GM23248 (cell line): ENCODE measurements around the gene ATL3. TPM values are rescaled to one million over a fixed set of nuclear protein-coding genes. Genes with fewer than 3 reads are reported as not detected.
A peak's percentile ranks its signal among the peaks of the same experiment; 100 is the strongest.

Experiments used
- DNase-seq: peaks from one replicate; pipeline ENCODE4 v3.0.0-alpha.2; 2015
- H2AFZ ChIP-seq: fragments of 200-600 bp; sonication (generic); 2 replicates; pipeline ENCODE4 v1.6.1; 2016; ENCODE audit warnings: antibody characterized with exemption
- H3F3A ChIP-seq: fragments of 200-600 bp; sonication (generic); 2 replicates; pipeline ENCODE4 v1.6.1; 2016; ENCODE audit warnings: mild to moderate bottlenecking, antibody characterized with exemption, mixed run types; ENCODE audit not compliant: insufficient read depth
- H3K27ac ChIP-seq: fragments of 200-600 bp; sonication (generic); 2 replicates; pipeline ENCODE4 v1.5.1; 2016; ENCODE audit warnings: mild to moderate bottlenecking
- H3K27me3 ChIP-seq: fragments of 200-600 bp; sonication (generic); replicated peaks from 2 replicates; pipeline ENCODE4 v1.6.1; 2016; ENCODE audit warnings: mild to moderate bottlenecking; ENCODE audit not compliant: insufficient read depth
- H3K36me3 ChIP-seq: fragments of 200-600 bp; sonication (generic); 2 replicates; pipeline ENCODE4 v1.6.1; 2016; ENCODE audit warnings: low read depth, mild to moderate bottlenecking
- H3K4me1 ChIP-seq: fragments of 200-600 bp; sonication (generic); 2 replicates; pipeline ENCODE4 v1.6.1; 2016; ENCODE audit warnings: mild to moderate bottlenecking; ENCODE audit not compliant: insufficient read depth
- H3K4me2 ChIP-seq: fragments of 200-600 bp; sonication (generic); one replicate; pipeline ENCODE4 v1.6.1; 2016; ENCODE audit warnings: mild to moderate bottlenecking; ENCODE audit not compliant: unreplicated experiment
- H3K4me3 ChIP-seq: fragments of 200-600 bp; sonication (generic); 2 replicates; pipeline ENCODE4 v1.5.1; 2016; ENCODE audit warnings: mild to moderate bottlenecking
- H3K79me2 ChIP-seq: fragments of 200-600 bp; sonication (generic); 2 replicates; pipeline ENCODE4 v1.6.1; 2016; ENCODE audit warnings: mild to moderate bottlenecking; ENCODE audit not compliant: insufficient read depth
- H3K9ac ChIP-seq: fragments of 200-600 bp; sonication (generic); 2 replicates; pipeline ENCODE4 v1.6.1; 2016; ENCODE audit warnings: mild to moderate bottlenecking
- H3K9me2 ChIP-seq: fragments of 200-600 bp; sonication (generic); 2 replicates; pipeline ENCODE4 v1.6.1; 2016; ENCODE audit warnings: mixed run types, mild to moderate bottlenecking, moderate library complexity; ENCODE audit not compliant: insufficient read depth
- H3K9me3 ChIP-seq: fragments of 200-600 bp; sonication (generic); one replicate; pipeline ENCODE4 v1.6.1; 2017; ENCODE audit warnings: low read depth
- H4K20me1 ChIP-seq: fragments of 200-600 bp; sonication (generic); 2 replicates; pipeline ENCODE4 v1.6.0; 2016; ENCODE audit not compliant: insufficient read depth
- EZH2 ChIP-seq: fragments of 200-600 bp; sonication (generic); IDR thresholded peaks from 2 replicates; pipeline ENCODE4 v1.6.1; 2018; ENCODE audit warnings: antibody characterized with exemption, mild to moderate bottlenecking; ENCODE audit not compliant: insufficient read depth, poor library complexity, severe bottlenecking
- EZH2phosphoT487 ChIP-seq: fragments of 200-600 bp; sonication (generic); IDR thresholded peaks from 2 replicates; pipeline ENCODE4 v1.6.1; 2018; ENCODE audit warnings: antibody characterized with exemption, moderate library complexity, mild to moderate bottlenecking, low read depth; ENCODE audit not compliant: insufficient read depth
- WGBS, 2 experiments: methylation state at CpG; one replicate each; pipeline ENCODE4 v1.1.6; 2015 to 2017; ENCODE audit warnings: low lambda C conversion rate in 2 of 2, low coverage in 1 of 2; ENCODE audit errors: missing lambda C conversion rate in 2 of 2; 5-methylcytosine and 5-hydroxymethylcytosine counted together
- in situ Hi-C: fragments of 300-500 bp; cut with MboI; formaldehyde crosslinking; loops from 2 replicates; pipeline ENCODE4 v1.15.0; 2020
- polyA plus RNA-seq: library from polyadenylated mRNA; unstranded; fragments of >200 nt; fragmentation: Nextera tagmentation; extraction: Ambion mirVana; gene quantifications from 2 replicates; pipeline ENCODE4 v1.2.1, GENCODE V29; 2016
- total RNA-seq: library from RNA; depleted of rRNA; stranded (reverse); fragments of >200 nt; shearing (Covaris generic); gene quantifications from 2 replicates; pipeline ENCODE4 v1.2.3, GENCODE V29; 2014

Gene ATL3
- total and polyA plus RNA-seq, 2 experiments from 2014 or later, result 79.9 to 210 TPM

- H3K4me3 ChIP-seq, result peak overlapping the region; percentile 83
- no peaks in the 10 kb centered on the region for H4K20me1 ChIP-seq
- no peaks in the 10 kb centered on the region for H3K9me3 ChIP-seq
- peak overlapping the region; percentile 43; the same call in 1 of the 2 replicates for H3K9ac ChIP-seq
- peaks cover 21% of the 10 kb centered on the region for H3F3A ChIP-seq
- DNase-seq, result peak; percentile 30
- H3K36me3 ChIP-seq, result no peaks in the 10 kb centered on the region
- H3K27ac ChIP-seq, result peak overlapping the region; percentile 28
- H3K9me2 ChIP-seq, result no peaks in the 10 kb centered on the region
- 13 to 17% methylated on average over 17 to 18 of the region's 18 CpGs for WGBS, 2 experiments
- peaks cover 44% of the 10 kb centered on the region for H3K79me2 ChIP-seq
- H3K27me3 ChIP-seq, result no peaks in the 10 kb centered on the region
- H2AFZ ChIP-seq, result peak overlapping the region; percentile 94
- H3K4me2 ChIP-seq, result peak overlapping the region; percentile 82
- in situ Hi-C loops, result no loop called here
- TF ChIP-seq EZH2 (no peak), EZH2phosphoT487 (no peak)
- H3K4me1 ChIP-seq, result peaks cover 22% of the 10 kb centered on the region; the same call in 1 of the 2 replicates
Measured at GRCh38 chr11:63680834-63681320, 9.7 kb upstream of the ATL3 start.

- peaks cover 35% of the 10 kb centered on the region for H3K4me1 ChIP-seq
- H2AFZ ChIP-seq, result 0 out of 2 replicates have a peak overlapping the region, but pooled peaks have one; percentile 2
- no peaks in the 10 kb centered on the region for H3K27me3 ChIP-seq
- H3K4me2 ChIP-seq, result peak overlapping the region; percentile 38
- no peaks in the 10 kb centered on the region for H3K9me2 ChIP-seq
- 1 to 4% methylated on average over 4 of the region's 4 CpGs for WGBS, 2 experiments
- H3K9ac ChIP-seq, result no peak overlapping the region; the same call in 1 of the 2 replicates
- TF ChIP-seq EZH2phosphoT487 (no peak), EZH2 (no peak)
- no peak overlapping the region for H3K4me3 ChIP-seq
- H3K9me3 ChIP-seq, result no peaks in the 10 kb centered on the region
- in situ Hi-C loops, result no loop called here
- H3K36me3 ChIP-seq, result no peaks in the 10 kb centered on the region
- H4K20me1 ChIP-seq, result no peaks in the 10 kb centered on the region
- H3K79me2 ChIP-seq, result peaks cover 21% of the 10 kb centered on the region
- peak overlapping the region; percentile 63 for H3K27ac ChIP-seq
- peak; percentile 72 for DNase-seq
- peaks cover 43% of the 10 kb centered on the region for H3F3A ChIP-seq
Measured at GRCh38 chr11:63673579-63673978, 2.4 kb upstream of the ATL3 start.

- Histone ChIP-seq H3K79me2 (peaks cover 21% of the 10 kb centered on the region), H3K9me3 (no peaks in the 10 kb centered on the region), H3F3A (peaks cover 49% of the 10 kb centered on the region), H3K27me3 (no peaks in the 10 kb centered on the region), H3K4me3 (no peak overlapping the region), H3K27ac (peak overlapping the region; percentile 63), H4K20me1 (no peaks in the 10 kb centered on the region), H3K36me3 (no peaks in the 10 kb centered on the region), H3K4me1 (peaks cover 41% of the 10 kb centered on the region), H3K9ac (no peak overlapping the region; the same call in 1 of the 2 replicates), H3K9me2 (no peaks in the 10 kb centered on the region), H3K4me2 (peak overlapping the region; percentile 38), H2AFZ (peak overlapping the region; percentile 2; the same call in 1 of the 2 replicates)
- in situ Hi-C loops, result no loop called here
- 29 to 35% methylated on average over 1 of the region's 1 CpG for WGBS, 2 experiments
- peak; percentile 29 for DNase-seq
- no peak for TF ChIP-seq EZH2phosphoT487
- no peak for TF ChIP-seq EZH2
Measured at GRCh38 chr11:63672936-63673539, 1.9 kb upstream of the ATL3 start.

- Histone ChIP-seq H3K79me2 (peaks cover 27% of the 10 kb centered on the region), H3K27me3 (no peaks in the 10 kb centered on the region), H3K9me2 (no peaks in the 10 kb centered on the region), H3F3A (peaks cover 56% of the 10 kb centered on the region), H3K4me3 (peak overlapping the region; percentile 86; the same call in 1 of the 2 replicates), H3K36me3 (no peaks in the 10 kb centered on the region), H3K9ac (peak overlapping the region; percentile 94; the same call in 1 of the 2 replicates), H2AFZ (peak overlapping the region; percentile 64), H3K9me3 (no peaks in the 10 kb centered on the region), H3K4me2 (no peak overlapping the region), H3K4me1 (peaks cover 48% of the 10 kb centered on the region), H3K27ac (peak overlapping the region; percentile 91), H4K20me1 (no peaks in the 10 kb centered on the region; the same call in 1 of the 2 replicates)
- no peak for DNase-seq
- in situ Hi-C loops, result no loop called here
- 95% methylated on average over 14 to 16 of the region's 16 CpGs for WGBS, 2 experiments
- no peak for TF ChIP-seq EZH2phosphoT487
- no peak for TF ChIP-seq EZH2
Measured at GRCh38 chr11:63672156-63672463, 934 bp upstream of the ATL3 start.
